ENCODE measurements around the gene MYL6.

MYL6 gene

DNA sequence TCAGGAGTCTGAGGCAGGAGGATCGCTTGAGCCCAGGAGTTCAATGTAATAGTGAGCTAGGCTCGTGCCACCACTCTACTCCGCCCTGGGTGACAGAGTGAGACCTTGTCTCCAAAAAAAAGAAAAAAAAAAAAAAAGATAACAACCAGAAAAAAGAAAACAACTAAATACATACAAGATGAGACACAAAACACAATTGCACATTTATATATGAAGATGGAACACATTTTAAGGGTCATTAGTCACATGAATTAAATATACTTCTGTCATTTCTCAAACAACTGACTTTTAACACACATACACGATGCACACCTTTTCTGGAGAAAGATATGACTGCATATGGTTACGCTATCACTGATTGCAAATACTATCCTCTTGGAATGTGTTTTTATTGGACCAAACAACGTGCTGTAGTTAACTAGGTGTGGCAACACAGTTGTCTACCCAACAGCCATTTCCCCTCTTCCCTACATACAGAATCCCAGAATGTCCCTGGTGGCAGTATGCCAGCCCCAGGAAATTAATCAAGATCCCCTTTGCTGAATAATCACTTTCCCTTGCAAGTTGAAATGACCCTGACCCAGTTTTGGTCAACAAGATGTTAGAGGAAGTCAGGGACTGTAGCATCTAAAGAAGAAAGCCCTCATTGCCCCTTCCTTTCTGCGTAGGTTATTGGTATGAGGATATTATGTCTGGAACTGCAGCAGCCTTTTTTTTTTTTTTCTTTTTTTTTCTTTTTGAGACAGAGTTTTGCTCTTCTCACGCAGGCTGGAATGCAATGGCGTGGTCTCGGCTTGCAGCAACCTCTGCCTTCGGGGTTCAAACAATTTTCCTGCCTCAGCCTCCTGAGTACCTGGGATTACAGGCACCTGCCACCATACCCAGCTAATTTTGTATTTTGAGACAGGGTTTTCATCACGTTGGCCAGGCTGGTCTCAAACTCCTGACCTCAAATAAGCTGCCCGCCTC is 11.4 kb upstream of the MYL6 start:
- H3K27ac ChIP-seq, result no peak overlapping the region
- H3K9ac ChIP-seq, result no peak overlapping the region
- no peaks in the 10 kb centered on the region for H4K20me1 ChIP-seq
- no peak for TF ChIP-seq Cebpa-rat (IDR thresholded peaks at IDR 0.05)
- H3K9me3 ChIP-seq, result no peaks in the 10 kb centered on the region
- H3K4me3 ChIP-seq, result no peak overlapping the region
- H3K27me3 ChIP-seq, result no peaks in the 10 kb centered on the region
- peaks cover 8% of the 10 kb centered on the region for H3K4me1 ChIP-seq
- H3K36me3 ChIP-seq, result peaks cover 45% of the 10 kb centered on the region
- H3K4me2 ChIP-seq, result no peak overlapping the region

DNA sequence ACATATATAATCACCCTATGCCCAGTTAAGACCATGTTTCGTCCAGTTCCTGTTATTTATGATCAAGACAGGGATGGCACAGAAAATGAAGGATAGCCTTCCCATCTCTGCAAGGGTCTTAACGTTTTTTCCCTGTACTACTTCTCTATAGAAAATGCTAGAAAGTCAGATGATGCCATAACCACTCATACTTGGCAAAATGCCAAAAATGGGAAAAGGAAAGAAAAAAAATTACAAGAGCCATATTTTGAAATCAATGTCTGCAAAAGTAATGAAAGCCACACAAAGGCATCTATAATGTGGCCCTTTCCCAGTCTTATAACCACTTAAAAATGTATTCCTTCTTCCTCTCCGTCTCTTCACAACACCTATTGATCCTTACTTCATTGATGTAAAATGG is 7.6 kb upstream of the MYL6 start:
- Histone ChIP-seq H3K27me3 (no peaks in the 10 kb centered on the region), H3K4me2 (no peak overlapping the region), H3K4me1 (peaks cover 36% of the 10 kb centered on the region), H3K4me3 (no peak overlapping the region), H4K20me1 (no peaks in the 10 kb centered on the region), H3K9ac (no peak overlapping the region), H3K9me3 (no peaks in the 10 kb centered on the region), H3K36me3 (peaks cover 23% of the 10 kb centered on the region), H3K27ac (no peak overlapping the region)
- no peak for TF ChIP-seq Cebpa-rat (IDR thresholded peaks at IDR 0.05)

DNA sequence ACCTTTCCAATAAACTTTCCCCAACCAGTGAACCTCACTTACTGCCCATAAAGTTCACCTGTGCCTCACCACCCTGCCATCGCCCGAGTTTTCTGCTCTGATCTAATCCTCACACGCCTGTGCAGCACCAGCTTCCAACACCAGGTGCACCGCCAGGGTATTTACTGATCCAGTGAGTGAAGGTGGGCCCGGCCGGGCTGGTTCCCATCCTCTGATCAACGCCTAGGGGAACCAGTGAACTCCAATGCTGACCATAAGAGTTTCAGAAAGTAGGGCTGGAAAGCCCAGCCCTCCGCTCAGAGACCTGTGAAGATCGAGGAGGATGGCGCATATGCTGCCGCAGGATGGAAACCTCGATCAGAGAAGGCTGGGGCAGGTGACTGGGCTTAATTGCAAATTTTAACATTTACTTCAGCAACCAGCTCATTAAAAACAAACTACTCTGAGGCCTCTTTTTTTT is 6.5 kb upstream of the MYL6 start:
- H3K9me3 ChIP-seq, result no peaks in the 10 kb centered on the region
- H3K27me3 ChIP-seq, result no peaks in the 10 kb centered on the region
- TF ChIP-seq Cebpa-rat (IDR thresholded peaks at IDR 0.05), result no peak
- peaks cover 47% of the 10 kb centered on the region for H3K4me1 ChIP-seq
- H3K27ac ChIP-seq, result peak overlapping the region; percentile 84
- H3K4me3 ChIP-seq, result peak overlapping the region; percentile 75
- peak overlapping the region; percentile 99 for H3K4me2 ChIP-seq
- H3K36me3 ChIP-seq, result peaks cover 27% of the 10 kb centered on the region
- peak overlapping the region; percentile 88 for H3K9ac ChIP-seq
- no peaks in the 10 kb centered on the region for H4K20me1 ChIP-seq

DNA sequence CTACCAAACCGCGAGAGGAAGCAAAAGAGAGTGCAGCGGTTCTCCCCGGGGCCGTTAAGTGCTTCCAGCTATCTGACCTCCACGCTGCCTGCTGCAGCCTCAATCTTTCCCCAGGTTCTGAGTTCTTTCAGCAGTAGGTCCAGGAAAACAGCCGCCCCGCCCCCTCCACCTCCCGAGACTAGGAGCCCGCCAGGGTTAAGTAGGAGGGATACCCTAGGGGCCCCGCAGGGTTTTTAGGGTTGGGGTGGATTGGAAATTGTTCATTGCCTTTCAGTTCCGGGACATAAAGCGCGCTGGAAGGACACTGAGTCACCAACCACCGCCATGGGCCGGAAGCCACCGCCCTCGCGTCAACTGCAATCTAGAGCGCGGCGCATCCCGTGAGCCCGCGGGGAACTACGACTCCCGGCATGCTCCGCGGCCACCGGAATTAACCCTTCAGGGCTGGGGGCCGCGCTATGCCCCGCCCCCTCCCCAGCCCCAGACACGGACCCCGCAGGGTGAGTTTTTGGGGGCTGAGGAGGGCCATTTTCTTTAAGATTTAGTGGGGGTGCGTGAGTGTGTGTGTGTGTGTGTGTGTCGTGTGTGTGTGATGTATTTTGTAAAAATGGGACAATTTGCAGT is 5.9 kb upstream of the MYL6 start, which contains the start of gene MYL6B:
Gene MYL6B, plus strand, starts transcription at position 456 of the 624 bp plus-strand sequence. CDS start 1,332 bp downstream, outside the sequence.
- peak within 1 kb of the TSS; percentile 75 for H3K4me3 ChIP-seq
- peak within 1 kb of the TSS; percentile 84 for H3K27ac ChIP-seq

DNA sequence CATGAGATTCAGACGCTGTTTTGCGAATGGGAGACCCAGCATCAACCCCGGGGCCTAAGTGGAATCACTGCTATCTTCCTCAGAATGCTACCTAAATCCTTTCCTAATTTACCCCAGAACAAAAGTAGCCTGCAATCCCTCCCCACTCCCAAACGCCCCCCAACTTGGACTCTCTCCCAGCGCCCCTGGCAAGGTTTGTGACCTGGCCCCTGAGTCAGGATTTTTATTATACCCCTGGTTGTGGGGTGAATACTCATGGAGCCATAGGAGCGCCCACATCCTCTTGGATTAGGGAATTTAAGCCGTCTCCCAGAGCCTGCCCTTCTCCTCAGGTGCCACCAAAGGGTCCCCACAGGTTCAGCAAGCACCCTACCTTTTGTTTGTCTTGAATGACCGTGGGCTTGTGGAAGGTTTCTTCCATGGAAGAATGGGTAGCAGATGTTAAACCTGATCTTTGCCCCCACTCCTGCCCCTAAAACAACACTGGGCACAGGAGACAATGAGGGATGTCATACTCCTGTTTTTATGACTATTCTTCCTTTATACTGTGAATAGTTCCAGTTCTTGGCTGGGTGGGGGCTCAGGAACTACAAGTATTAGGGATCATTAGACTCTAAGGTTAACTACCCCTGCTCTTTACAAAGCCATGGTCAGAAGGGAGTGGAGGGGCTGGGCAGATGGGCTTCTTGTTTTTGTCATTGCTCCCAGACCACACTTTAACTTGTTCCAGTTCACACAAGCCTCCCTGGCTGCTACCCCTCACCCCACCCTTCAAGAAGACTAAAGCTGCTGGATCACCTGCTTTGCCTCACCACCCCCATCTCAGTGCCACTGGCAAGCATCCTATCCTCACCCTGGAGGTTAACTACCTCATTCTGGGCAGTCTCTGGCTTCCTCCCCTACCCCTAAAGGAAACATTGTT is 5.1 kb upstream of the MYL6 start:
- no peaks in the 10 kb centered on the region for H3K9me3 ChIP-seq
- peaks cover 51% of the 10 kb centered on the region for H3K4me1 ChIP-seq
- H3K9ac ChIP-seq, result peak overlapping the region; percentile 88
- H3K4me3 ChIP-seq, result peak overlapping the region; percentile 75
- peak overlapping the region; percentile 99 for H3K4me2 ChIP-seq
- peaks cover 27% of the 10 kb centered on the region for H3K36me3 ChIP-seq
- no peaks in the 10 kb centered on the region for H3K27me3 ChIP-seq
- H3K27ac ChIP-seq, result peak overlapping the region; percentile 84
- TF ChIP-seq Cebpa-rat (IDR thresholded peaks at IDR 0.05), result no peak
- H4K20me1 ChIP-seq, result no peaks in the 10 kb centered on the region

More for the DNA sequence above, 5.9 kb upstream of the MYL6 start, which contains the start of gene MYL6B:
- peaks cover 27% of the 10 kb centered on the region for H3K36me3 ChIP-seq
- H3K9me3 ChIP-seq, result no peaks in the 10 kb centered on the region
- H3K4me2 ChIP-seq, result peak within 1 kb of the TSS; percentile 99
- peak within 1 kb of the TSS; percentile 88 for H3K9ac ChIP-seq
- no peak for TF ChIP-seq Cebpa-rat (IDR thresholded peaks at IDR 0.05)
- no peaks in the 10 kb centered on the region for H4K20me1 ChIP-seq
- H3K4me1 ChIP-seq, result peaks cover 51% of the 10 kb centered on the region
- H3K27me3 ChIP-seq, result no peaks in the 10 kb centered on the region

GRCh38 chr12:56153678-56154065 is 4.5 kb upstream of the MYL6 start:
- TF ChIP-seq Cebpa-rat (IDR thresholded peaks at IDR 0.05), result no peak
- Histone ChIP-seq H3K4me2 (peak overlapping the region; percentile 99), H4K20me1 (peaks cover 3% of the 10 kb centered on the region; the same call in 1 of the 2 replicates), H3K36me3 (peaks cover 27% of the 10 kb centered on the region), H3K4me3 (peak overlapping the region; percentile 75), H3K27ac (peak overlapping the region; percentile 84), H3K27me3 (no peaks in the 10 kb centered on the region), H3K4me1 (peaks cover 51% of the 10 kb centered on the region), H3K9me3 (no peaks in the 10 kb centered on the region), H3K9ac (peak overlapping the region; percentile 88)

GRCh38 chr12:56154246-56154771 is 3.9 kb upstream of the MYL6 start:
- Histone ChIP-seq H3K4me3 (no peak overlapping the region), H3K36me3 (peaks cover 29% of the 10 kb centered on the region), H3K27ac (peak overlapping the region; percentile 84), H3K4me2 (peak overlapping the region; percentile 99), H4K20me1 (peaks cover 9% of the 10 kb centered on the region), H3K9me3 (no peaks in the 10 kb centered on the region), H3K9ac (peak overlapping the region; percentile 88), H3K27me3 (no peaks in the 10 kb centered on the region), H3K4me1 (peaks cover 53% of the 10 kb centered on the region)
- TF ChIP-seq Cebpa-rat (IDR thresholded peaks at IDR 0.05), result no peak

DNA sequence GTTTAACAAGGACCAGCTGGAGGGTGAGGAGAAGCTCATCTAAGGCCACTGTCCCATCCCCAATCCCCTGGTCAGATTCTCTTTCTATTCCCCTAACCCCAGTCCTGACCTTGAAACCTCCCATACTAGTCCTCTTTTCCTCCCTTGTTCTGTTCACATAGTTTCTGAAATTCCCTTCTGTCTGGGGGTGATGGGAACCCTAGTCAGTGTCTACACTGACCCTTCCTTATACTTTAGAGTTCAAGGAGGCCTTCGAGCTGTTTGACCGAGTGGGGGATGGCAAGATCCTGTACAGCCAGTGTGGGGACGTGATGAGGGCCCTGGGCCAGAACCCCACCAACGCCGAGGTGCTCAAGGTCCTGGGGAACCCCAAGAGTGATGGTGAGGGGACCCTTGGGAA is 3.3 kb upstream of the MYL6 start:
- Histone ChIP-seq H3K36me3 (peaks cover 32% of the 10 kb centered on the region), H3K4me2 (peak overlapping the region; percentile 99; the same call in 1 of the 2 replicates), H3K4me1 (peaks cover 58% of the 10 kb centered on the region), H3K9me3 (no peaks in the 10 kb centered on the region), H4K20me1 (peaks cover 14% of the 10 kb centered on the region), H3K4me3 (no peak overlapping the region), H3K27ac (no peak overlapping the region), H3K27me3 (no peaks in the 10 kb centered on the region), H3K9ac (no peak overlapping the region)
- TF ChIP-seq Cebpa-rat (IDR thresholded peaks at IDR 0.05), result no peak

Data from BLaER1 (cell line).